Measurements from ENCODE around the gene KRTAP10-2.

GRCh38 chr21:44529011-44529421 lies 22.3 kb downstream of the KRTAP10-2 start:
- TF ChIP-seq CTCF (IDR thresholded peaks at IDR 0.05) (no peak), POLR2A (IDR thresholded peaks at IDR 0.05) (no peak)
